ENCODE measurements around the gene ITGAX. TPM values are rescaled to one million over a fixed set of nuclear protein-coding genes. Genes with fewer than 3 reads are reported as not detected.

ITGAX gene
- total RNA-seq, 1 experiment from 2014 or later: 1.9 TPM

DNA sequence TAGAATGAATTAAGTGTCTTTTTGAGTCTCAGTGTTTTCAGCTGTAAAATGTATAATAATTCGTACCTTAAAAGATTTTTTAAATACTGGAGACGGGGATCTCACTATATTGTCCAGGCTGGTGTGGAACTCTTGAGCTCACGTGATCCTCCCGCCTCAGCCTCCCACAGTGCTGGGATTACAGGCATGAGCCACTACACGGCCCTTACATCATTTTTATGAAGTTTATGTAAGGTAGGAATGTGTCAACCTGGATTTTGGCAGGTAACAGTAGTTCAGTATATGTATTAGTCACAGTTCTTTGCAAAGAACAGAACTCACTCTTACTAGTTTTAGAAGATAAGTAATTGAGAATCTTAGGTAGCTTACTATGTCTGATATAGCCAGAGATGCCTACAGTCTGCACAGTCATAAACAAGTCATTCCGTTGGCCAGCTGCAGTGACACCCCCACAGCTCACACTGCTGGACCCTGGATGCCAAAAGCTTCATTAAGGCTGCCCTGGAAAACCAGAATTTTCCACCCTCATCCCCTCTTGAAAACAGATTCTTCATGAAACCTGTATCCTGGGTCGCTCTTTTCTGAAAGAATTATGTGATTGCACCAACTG lies 73.8 kb downstream of the ITGAX start:
- TF ChIP-seq ZFX (IDR thresholded peaks at IDR 0.05) (no peak), YY1 (IDR thresholded peaks at IDR 0.05; ENCODE audit: extremely low read depth, insufficient replicate concordance, low read depth, low read length) (no peak), SRF (IDR thresholded peaks at IDR 0.05; ENCODE audit: low read depth) (no peak), CBX3 (IDR thresholded peaks at IDR 0.05; ENCODE audit: low read depth) (no peak), FOSL1 (IDR thresholded peaks at IDR 0.05; ENCODE audit: low read depth) (no peak), POLR2AphosphoS5 (IDR thresholded peaks at IDR 0.05; ENCODE audit: low read depth, low read length) (no peak)
- TF ChIP-seq, protein P1, sequence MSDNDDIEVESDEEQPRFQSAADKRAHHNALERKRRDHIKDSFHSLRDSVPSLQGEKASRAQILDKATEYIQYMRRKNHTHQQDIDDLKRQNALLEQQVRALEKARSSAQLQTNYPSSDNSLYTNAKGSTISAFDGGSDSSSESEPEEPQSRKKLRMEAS (IDR thresholded peaks at IDR 0.05): no peak
- ChIA-PET POLR2A (no interaction called here), CTCF (interaction anchor here (1.5 kb wide), 1 partner anchor 475 kb away, joined by 3 read pairs; no protein-coding TSS in a partner anchor), RAD21 (ENCODE audit: low non-redundant PET in 1 of 2, low total read pairs in 2 of 2, uncharacterized antibody in 2 of 2, unreplicated experiment in 2 of 2) (interaction anchor here in 1 of 2 experiments (0.5 kb wide), 1 partner anchor 21 kb away, joined by 8 read pairs; no protein-coding TSS in a partner anchor)
- Histone ChIP-seq H3K9me2 (ENCODE audit: insufficient read depth) (no peaks in the 10 kb centered on the region), H3K36me3 (ENCODE audit: control insufficient read depth in 1 of 2, insufficient read depth in 2 of 2, low read length in 2 of 2) (no peaks in the 10 kb centered on the region), H2AFZ (ENCODE audit: low read depth, low read length, poor library complexity, severe bottlenecking) (no peak overlapping the region), H3K4me3 (replicated peaks in 1 of 2; ENCODE audit: low read depth in 1 of 2, low read length in 2 of 2) (no peak overlapping the region), H3K9me3 (ENCODE audit: control insufficient read depth in 1 of 2, insufficient read depth in 1 of 2, low read depth in 1 of 2, low read length in 2 of 2) (no peaks in the 10 kb centered on the region), H3K4me1 (ENCODE audit: control insufficient read depth in 1 of 2, insufficient read depth in 2 of 2, low read length in 2 of 2) (no peaks in the 10 kb centered on the region), H3K27ac (ENCODE audit: low read depth, low read length) (no peak overlapping the region), H3K4me2 (ENCODE audit: low read length) (no peak overlapping the region), H4K20me1 (ENCODE audit: insufficient read depth) (no peaks in the 10 kb centered on the region), H3K79me2 (ENCODE audit: insufficient read depth, low read length) (no peaks in the 10 kb centered on the region), H3K9ac (ENCODE audit: low read length) (no peak overlapping the region), H3K27me3 (ENCODE audit: insufficient read depth, low read length) (0 out of 2 replicates have a peak, but pooled peaks cover under 1% of the 10 kb centered on the region)
- DNase-seq (ENCODE audit: low read depth, low spot score) (no peak), ATAC-seq (no peak)
- intact Hi-C loops (cut with micrococcal nuclease): no loop called here
- BruUV-seq (replicated peaks): no TSS peak

DNA sequence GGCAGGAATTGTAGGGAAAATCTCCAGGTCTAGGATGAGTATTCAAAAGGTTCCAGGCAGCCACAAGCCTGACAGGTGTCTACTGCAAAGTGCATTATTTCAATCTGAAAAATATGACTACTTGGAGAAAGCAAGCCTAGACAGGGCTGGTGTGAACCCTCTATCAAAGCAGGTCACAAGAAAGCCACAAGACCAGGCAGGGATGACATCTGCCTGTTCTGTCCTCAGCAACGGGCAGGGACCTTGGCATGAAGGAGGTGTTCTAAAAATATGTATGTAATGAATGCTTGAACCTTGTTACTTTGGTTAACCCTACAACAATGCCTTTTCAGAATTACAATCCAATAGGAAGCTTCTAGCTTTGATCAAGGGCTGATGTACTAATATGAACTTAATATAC lies 74.3 kb downstream of the ITGAX start:
- no peaks in the 10 kb centered on the region for H4K20me1 ChIP-seq (ENCODE audit: insufficient read depth)
- no peak overlapping the region for H2AFZ ChIP-seq (ENCODE audit: low read depth, low read length, poor library complexity, severe bottlenecking)
- H3K27ac ChIP-seq (ENCODE audit: low read depth, low read length): no peak overlapping the region
- no peaks in the 10 kb centered on the region for H3K9me3 ChIP-seq (ENCODE audit: control insufficient read depth in 1 of 2, insufficient read depth in 1 of 2, low read depth in 1 of 2, low read length in 2 of 2)
- H3K36me3 ChIP-seq (ENCODE audit: control insufficient read depth in 1 of 2, insufficient read depth in 2 of 2, low read length in 2 of 2): no peaks in the 10 kb centered on the region
- H3K27me3 ChIP-seq (ENCODE audit: insufficient read depth, low read length): no peaks in the 10 kb centered on the region
- H3K4me2 ChIP-seq (ENCODE audit: low read length): no peak overlapping the region
- ChIA-PET POLR2A (no interaction called here), RAD21 (ENCODE audit: low non-redundant PET in 1 of 2, low total read pairs in 2 of 2, uncharacterized antibody in 2 of 2, unreplicated experiment in 2 of 2) (no interaction called here), CTCF (interaction anchor here (1.5 kb wide), 1 partner anchor 476 kb away, joined by 3 read pairs; no protein-coding TSS in a partner anchor)
- no peaks in the 10 kb centered on the region for H3K4me1 ChIP-seq (ENCODE audit: control insufficient read depth in 1 of 2, insufficient read depth in 2 of 2, low read length in 2 of 2)
- no peaks in the 10 kb centered on the region for H3K9me2 ChIP-seq (ENCODE audit: insufficient read depth)
- no peak overlapping the region for H3K4me3 ChIP-seq (replicated peaks in 1 of 2; ENCODE audit: low read depth in 1 of 2, low read length in 2 of 2)
- no TSS peak for BruUV-seq (replicated peaks)
- H3K9ac ChIP-seq (ENCODE audit: low read length): no peak overlapping the region
- no peaks in the 10 kb centered on the region for H3K79me2 ChIP-seq (ENCODE audit: insufficient read depth, low read length)
- ATAC-seq (no peak), DNase-seq (ENCODE audit: low read depth, low spot score) (no peak)
- no peak for TF ChIP-seq EGR1 (IDR thresholded peaks at IDR 0.05; ENCODE audit: low read depth)
- TF ChIP-seq SP1 (IDR thresholded peaks at IDR 0.05; ENCODE audit: low read depth): no peak
- TF ChIP-seq SRF (IDR thresholded peaks at IDR 0.05; ENCODE audit: low read depth): no peak
- TF ChIP-seq JUND (IDR thresholded peaks at IDR 0.05): no peak
- no peak for TF ChIP-seq ZNF274 (IDR thresholded peaks at IDR 0.05; ENCODE audit: low read depth, low read length)
- TF ChIP-seq, protein P1 (IDR thresholded peaks at IDR 0.05): no peak
- no peak for TF ChIP-seq FOSL1 (IDR thresholded peaks at IDR 0.05; ENCODE audit: low read depth)
- TF ChIP-seq RAD21 (IDR thresholded peaks at IDR 0.05; ENCODE audit: low read depth): no peak
- no peak for TF ChIP-seq EZH2phosphoT487 (IDR thresholded peaks at IDR 0.05; ENCODE audit: borderline replicate concordance)
- TF ChIP-seq, protein P2, sequence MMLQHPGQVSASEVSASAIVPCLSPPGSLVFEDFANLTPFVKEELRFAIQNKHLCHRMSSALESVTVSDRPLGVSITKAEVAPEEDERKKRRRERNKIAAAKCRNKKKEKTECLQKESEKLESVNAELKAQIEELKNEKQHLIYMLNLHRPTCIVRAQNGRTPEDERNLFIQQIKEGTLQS (IDR thresholded peaks at IDR 0.05): no peak
- TF ChIP-seq, protein P3, sequence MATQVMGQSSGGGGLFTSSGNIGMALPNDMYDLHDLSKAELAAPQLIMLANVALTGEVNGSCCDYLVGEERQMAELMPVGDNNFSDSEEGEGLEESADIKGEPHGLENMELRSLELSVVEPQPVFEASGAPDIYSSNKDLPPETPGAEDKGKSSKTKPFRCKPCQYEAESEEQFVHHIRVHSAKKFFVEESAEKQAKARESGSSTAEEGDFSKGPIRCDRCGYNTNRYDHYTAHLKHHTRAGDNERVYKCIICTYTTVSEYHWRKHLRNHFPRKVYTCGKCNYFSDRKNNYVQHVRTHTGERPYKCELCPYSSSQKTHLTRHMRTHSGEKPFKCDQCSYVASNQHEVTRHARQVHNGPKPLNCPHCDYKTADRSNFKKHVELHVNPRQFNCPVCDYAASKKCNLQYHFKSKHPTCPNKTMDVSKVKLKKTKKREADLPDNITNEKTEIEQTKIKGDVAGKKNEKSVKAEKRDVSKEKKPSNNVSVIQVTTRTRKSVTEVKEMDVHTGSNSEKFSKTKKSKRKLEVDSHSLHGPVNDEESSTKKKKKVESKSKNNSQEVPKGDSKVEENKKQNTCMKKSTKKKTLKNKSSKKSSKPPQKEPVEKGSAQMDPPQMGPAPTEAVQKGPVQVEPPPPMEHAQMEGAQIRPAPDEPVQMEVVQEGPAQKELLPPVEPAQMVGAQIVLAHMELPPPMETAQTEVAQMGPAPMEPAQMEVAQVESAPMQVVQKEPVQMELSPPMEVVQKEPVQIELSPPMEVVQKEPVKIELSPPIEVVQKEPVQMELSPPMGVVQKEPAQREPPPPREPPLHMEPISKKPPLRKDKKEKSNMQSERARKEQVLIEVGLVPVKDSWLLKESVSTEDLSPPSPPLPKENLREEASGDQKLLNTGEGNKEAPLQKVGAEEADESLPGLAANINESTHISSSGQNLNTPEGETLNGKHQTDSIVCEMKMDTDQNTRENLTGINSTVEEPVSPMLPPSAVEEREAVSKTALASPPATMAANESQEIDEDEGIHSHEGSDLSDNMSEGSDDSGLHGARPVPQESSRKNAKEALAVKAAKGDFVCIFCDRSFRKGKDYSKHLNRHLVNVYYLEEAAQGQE (IDR thresholded peaks at IDR 0.05; ENCODE audit: low read depth): no peak
- TF ChIP-seq CEBPB (IDR thresholded peaks at IDR 0.05; ENCODE audit: low read depth): no peak
- no peak for TF ChIP-seq YY1 (IDR thresholded peaks at IDR 0.05; ENCODE audit: extremely low read depth, insufficient replicate concordance, low read depth, low read length)
- intact Hi-C loops (cut with micrococcal nuclease): no loop called here
